HepG2 (cell line): ENCODE measurements around the gene CDC14A. TPM values are rescaled to one million over a fixed set of nuclear protein-coding genes. Genes with fewer than 3 reads are reported as not detected.

Experiments
- ATAC-seq: fragments of 200-7000 bp; cut with Tn5 transposase; 3 replicates; pipeline ENCODE4 v1.9.1; 2020; ENCODE audit warnings: mild to moderate bottlenecking, moderate library complexity
- BruUV-seq: library from RNA; stranded (reverse); fragments of 400-500 nt; replicated peaks from 2 replicates; lab custom pipeline; 2021; lab: Mats Ljungman, UMichigan
- CTCF ChIA-PET: fragments of 300-600 bp; formaldehyde crosslinking; extraction: SDS; loops from one replicate; lab custom pipeline; 2021; ENCODE audit warnings: low total read pairs, inconsistent platforms, low intra/inter-chr PET ratio; lab: Yijun Ruan, JAX
- POLR2A ChIA-PET: fragments of 350-600 bp; sonication (Branson Sonifier 250); formaldehyde crosslinking; loops from one replicate; lab custom pipeline; 2020; ENCODE audit warnings: antibody characterized with exemption, inconsistent platforms; lab: Yijun Ruan, JAX
- DNase-seq: peaks from one replicate; pipeline ENCODE4 v3.0.0-alpha.2; 2015; ENCODE audit warnings: low spot score
- FAIRE-seq: peaks from 3 replicates; lab custom pipeline; 2011; peaks lifted over from hg19 to GRCh38; lab: Jason Lieb, UNC
- H2AFZ ChIP-seq: one replicate; pipeline ENCODE4 v1.6.1; 2011; ENCODE audit warnings: low read length, inconsistent platforms
- H3K27ac ChIP-seq: fragments of 300-600 bp; 3 replicates; pipeline ENCODE4 v1.8.0; 2011; ENCODE audit warnings: mixed run types, mild to moderate bottlenecking, mixed read lengths, low read length, inconsistent platforms; ENCODE audit not compliant: insufficient read depth; ENCODE audit errors: extremely low read length
- H3K27me3 ChIP-seq, 2 experiments: fragments of 200-600 bp in 1 of 2; 2 replicates in 1 of 2; 3 replicates in 1 of 2; pipeline versions ENCODE4 v1.6.0 to v1.8.0; 2011; ENCODE audit warnings: low read length in 2 of 2, mild to moderate bottlenecking in 2 of 2, moderate library complexity in 2 of 2, inconsistent platforms in 1 of 2; ENCODE audit not compliant: insufficient read depth in 2 of 2, control insufficient read depth in 1 of 2
- H3K36me3 ChIP-seq, 2 experiments: fragments of 200-600 bp in 1 of 2; replicated peaks in 1 of 2; 2 replicates in 1 of 2; 3 replicates in 1 of 2; pipeline versions ENCODE4 v1.5.1 to v1.8.0; 2011; ENCODE audit warnings: low read length in 2 of 2, inconsistent platforms in 1 of 2; ENCODE audit not compliant: insufficient read depth in 2 of 2, control insufficient read depth in 1 of 2
- H3K4me1 ChIP-seq: 2 replicates; pipeline ENCODE4 v1.5.1; 2012; ENCODE audit warnings: low read length, inconsistent platforms; ENCODE audit not compliant: insufficient read depth
- H3K4me2 ChIP-seq: 2 replicates; pipeline ENCODE4 v1.6.0; 2011; ENCODE audit warnings: low read depth, low read length, inconsistent platforms
- H3K4me3 ChIP-seq, 3 experiments: fragments of 200-600 bp in 1 of 3; sonication (generic), shearing (Covaris generic) in 1 of 3; replicated peaks in 1 of 3; 2 replicates each; pipeline ENCODE4 v1.5.1; 2011 to 2016; ENCODE audit warnings: low read length in 3 of 3, inconsistent platforms in 2 of 3, low read depth in 2 of 3, mild to moderate bottlenecking in 2 of 3, control low read depth in 1 of 3, mixed read lengths in 1 of 3; ENCODE audit not compliant: insufficient read depth in 1 of 3
- H3K79me2 ChIP-seq: one replicate; pipeline ENCODE4 v1.6.1; 2011; ENCODE audit warnings: low read length, inconsistent platforms; ENCODE audit not compliant: insufficient read depth
- H3K9ac ChIP-seq: 2 replicates; pipeline ENCODE4 v1.6.0; 2011; ENCODE audit warnings: mild to moderate bottlenecking, low read depth, low read length, inconsistent platforms; ENCODE audit not compliant: insufficient read depth
- H3K9me3 ChIP-seq: 2 replicates; pipeline ENCODE4 v1.5.1; 2012; ENCODE audit warnings: mild to moderate bottlenecking, low read length
- H4K20me1 ChIP-seq: 2 replicates; pipeline ENCODE4 v1.6.0; 2011; ENCODE audit warnings: inconsistent platforms, mild to moderate bottlenecking, low read length, moderate library complexity; ENCODE audit not compliant: insufficient read depth
- NFYC ChIP-seq: IDR thresholded peaks from 2 replicates; pipeline ENCODE4 v1.6.1; 2016; ENCODE audit warnings: missing genetic modification reagents, missing compliant biosample characterization
- NR1H2 ChIP-seq: sonication (generic); formaldehyde crosslinking; IDR thresholded peaks from 2 replicates; pipeline ENCODE4 v1.8.1; 2022; ENCODE audit warnings: low read depth, missing genetic modification reagents, borderline replicate concordance
- SIX1 ChIP-seq: sonication (generic); formaldehyde crosslinking; IDR thresholded peaks from 2 replicates; pipeline ENCODE4 v1.4.0; 2020; ENCODE audit warnings: missing genetic modification reagents, borderline replicate concordance
- SNAI1 ChIP-seq: sonication (generic); formaldehyde crosslinking; IDR thresholded peaks from 2 replicates; pipeline ENCODE4 v1.5.0; 2020; ENCODE audit warnings: mild to moderate bottlenecking, missing genetic modification reagents, borderline replicate concordance
- SRSF4 ChIP-seq: fragments of 200-400 bp; formaldehyde crosslinking; IDR thresholded peaks from one replicate; pipeline ENCODE4 v1.6.1; 2018; ENCODE audit warnings: mild to moderate bottlenecking, low read depth, low read length, moderate library complexity; ENCODE audit not compliant: poor library complexity, severe bottlenecking
- U2AF1 ChIP-seq: fragments of 200-400 bp; formaldehyde crosslinking; optimal IDR thresholded peaks from 2 replicates; pipeline ENCODE3; 2017; ENCODE audit warnings: mild to moderate bottlenecking, low read depth, low read length
- XBP1 ChIP-seq: sonication (generic); formaldehyde crosslinking; IDR thresholded peaks from 2 replicates; pipeline ENCODE4 v1.5.0; 2020; ENCODE audit warnings: missing genetic modification reagents
- ZNF747 ChIP-seq: sonication (generic); formaldehyde crosslinking; IDR thresholded peaks from 2 replicates; pipeline ENCODE4 v1.8.1; 2023; ENCODE audit warnings: missing genetic modification reagents, mild to moderate bottlenecking, borderline replicate concordance
- WGBS: methylation state at CpG from one replicate; pipeline ENCODE4 v1.1.6; 2017; ENCODE audit warnings: low lambda C conversion rate; 5-methylcytosine and 5-hydroxymethylcytosine counted together
- in situ Hi-C: cut with HindIII; loops from 2 replicates; pipeline ENCODE4 v1.10.0; 2017; ENCODE audit warnings: low pct_unique_long_range_greater_than_20kb; ENCODE audit not compliant: extremely low pct_ligation_motif_present
- intact Hi-C: fragments of 100-400 bp; cut with micrococcal nuclease; formaldehyde crosslinking; loops from one replicate; pipeline ENCODE4 v1.10.0; 2022; ENCODE audit not compliant: unreplicated experiment
- polyA plus RNA-seq, 8 experiments: library from polyadenylated mRNA; depleted of rRNA in 3 of 8; stranded (reverse) in 7 of 8; unstranded in 1 of 8; fragments of >200 nt; fragmentation: Illumina TruSeq in 4 of 8; extraction: Trizol in 4 of 8; gene quantifications; 2 replicates each; pipeline versions ENCODE4 v1.2.1 to v1.2.3, GENCODE V29; 2011 to 2016; ENCODE audit warnings: low read depth in 4 of 8, missing spikeins in 1 of 8, mixed read lengths in 1 of 8; ENCODE audit not compliant: insufficient read depth in 1 of 8
- total RNA-seq, 5 experiments: library from RNA; depleted of rRNA; stranded (reverse); fragments of >200 nt; fragmentation: Illumina TruSeq; extraction: Trizol; gene quantifications; 2 replicates each; pipeline ENCODE4 v1.2.3, GENCODE V29; 2016; ENCODE audit warnings: low read depth in 1 of 5
- TF ChIP-seq, protein P1 (sequence below): sonication (generic); formaldehyde crosslinking; IDR thresholded peaks from 2 replicates; pipeline ENCODE4 v1.8.0; 2022; ENCODE audit warnings: mild to moderate bottlenecking, missing genetic modification reagents, borderline replicate concordance
- TF ChIP-seq, protein P2 (sequence below), 2 experiments: sonication (generic) in 1 of 2; formaldehyde crosslinking in 1 of 2; IDR thresholded peaks; 2 replicates each; pipeline versions ENCODE4 v1.4.0 to v1.6.1; 2018 to 2020; ENCODE audit warnings: missing genetic modification reagents in 2 of 2, borderline replicate concordance in 1 of 2, low read depth in 1 of 2, mild to moderate bottlenecking in 1 of 2, missing biosample characterization in 1 of 2

CDC14A gene
- total and polyA plus RNA-seq, 2 of the 13 experiments (the other 11 are each of a cell fraction or from before 2014, with no cell fraction given): 2.8 to 4.9 TPM

DNA sequence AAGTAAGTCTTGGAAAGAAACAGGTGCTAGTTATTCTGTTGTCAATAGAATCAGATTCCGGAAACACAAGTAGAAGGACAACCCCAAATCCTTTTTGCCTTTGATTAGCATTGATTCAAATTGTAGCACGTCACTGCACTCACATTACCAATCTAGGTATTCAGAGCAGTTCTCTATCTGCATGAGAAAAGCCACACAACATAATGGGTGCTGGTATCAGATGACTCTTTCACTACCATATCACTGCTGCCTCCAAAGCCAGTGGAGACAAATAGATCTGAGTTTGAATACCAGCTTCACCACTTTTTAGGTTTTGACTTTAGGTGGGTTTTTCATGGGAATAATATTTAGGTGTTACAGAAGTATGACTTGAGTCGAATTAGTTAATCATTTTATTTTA lies 47.4 kb upstream of the CDC14A start:
- H3K4me2 ChIP-seq: no peak overlapping the region
- H3K27me3 ChIP-seq: no peaks in the 10 kb centered on the region
- H2AFZ ChIP-seq: no peak overlapping the region
- H3K36me3 ChIP-seq: no peaks in the 10 kb centered on the region
- WGBS: 47% methylated on average over 3 of the region's 3 CpGs
- H3K9me3 ChIP-seq: no peaks in the 10 kb centered on the region
- H3K4me1 ChIP-seq: peaks cover 17% of the 10 kb centered on the region
- H4K20me1 ChIP-seq: no peaks in the 10 kb centered on the region
- FAIRE-seq (no peak), DNase-seq (no peak), ATAC-seq (no peak)
- H3K79me2 ChIP-seq: no peaks in the 10 kb centered on the region
- ChIA-PET POLR2A (no interaction called here), CTCF (no interaction called here)
- H3K9ac ChIP-seq: no peak overlapping the region
- intact Hi-C loops (no loop called here), in situ Hi-C loops (no loop called here)
- H3K4me3 ChIP-seq: no peak overlapping the region
- H3K27ac ChIP-seq: no peak overlapping the region
- no TSS peak for BruUV-seq
- TF ChIP-seq SNAI1 (CRISPR knock-in tag) (no peak), SRSF4 (no peak), SIX1 (CRISPR knock-in tag) (no peak), U2AF1 (no peak), NR1H2 (CRISPR knock-in tag) (no peak), NFYC (no peak), XBP1 (no peak), ZNF747 (CRISPR knock-in tag) (no peak)
- TF ChIP-seq, protein P1, sequence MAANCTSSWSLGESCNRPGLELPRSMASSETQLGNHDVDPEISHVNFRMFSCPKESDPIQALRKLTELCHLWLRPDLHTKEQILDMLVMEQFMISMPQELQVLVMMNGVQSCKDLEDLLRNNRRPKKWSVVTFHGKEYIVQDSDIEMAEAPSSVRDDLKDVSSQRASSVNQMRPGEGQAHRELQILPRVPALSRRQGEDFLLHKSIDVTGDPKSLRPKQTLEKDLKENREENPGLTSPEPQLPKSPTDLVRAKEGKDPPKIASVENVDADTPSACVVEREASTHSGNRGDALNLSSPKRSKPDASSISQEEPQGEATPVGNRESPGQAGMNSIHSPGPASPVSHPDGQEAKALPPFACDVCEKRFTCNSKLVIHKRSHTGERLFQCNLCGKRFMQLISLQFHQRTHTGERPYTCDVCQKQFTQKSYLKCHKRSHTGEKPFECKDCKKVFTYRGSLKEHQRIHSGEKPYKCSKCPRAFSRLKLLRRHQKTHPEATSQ (CRISPR knock-in tag): no peak
- TF ChIP-seq, protein P2, sequence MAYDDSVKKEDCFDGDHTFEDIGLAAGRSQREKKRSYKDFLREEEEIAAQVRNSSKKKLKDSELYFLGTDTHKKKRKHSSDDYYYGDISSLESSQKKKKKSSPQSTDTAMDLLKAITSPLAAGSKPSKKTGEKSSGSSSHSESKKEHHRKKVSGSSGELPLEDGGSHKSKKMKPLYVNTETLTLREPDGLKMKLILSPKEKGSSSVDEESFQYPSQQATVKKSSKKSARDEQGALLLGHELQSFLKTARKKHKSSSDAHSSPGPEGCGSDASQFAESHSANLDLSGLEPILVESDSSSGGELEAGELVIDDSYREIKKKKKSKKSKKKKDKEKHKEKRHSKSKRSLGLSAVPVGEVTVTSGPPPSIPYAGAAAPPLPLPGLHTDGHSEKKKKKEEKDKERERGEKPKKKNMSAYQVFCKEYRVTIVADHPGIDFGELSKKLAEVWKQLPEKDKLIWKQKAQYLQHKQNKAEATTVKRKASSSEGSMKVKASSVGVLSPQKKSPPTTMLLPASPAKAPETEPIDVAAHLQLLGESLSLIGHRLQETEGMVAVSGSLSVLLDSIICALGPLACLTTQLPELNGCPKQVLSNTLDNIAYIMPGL (CRISPR knock-in tag; IDR thresholded peaks at IDR 0.05; ENCODE audit: borderline replicate concordance in 1 of 2, low read depth in 1 of 2): no peak
